KMS-11 (cell line): Measurements from ENCODE around the gene FRMPD4.

ENCODE experiments used
- H2AFZ ChIP-seq: fragments of 200-600 bp; sonication (generic); 2 replicates; pipeline ENCODE4 v1.6.1; 2016; ENCODE audit warnings: antibody characterized with exemption, mixed run types, low read depth
- H3K27ac ChIP-seq: fragments of 200-600 bp; sonication (generic); 2 replicates; pipeline ENCODE4 v1.6.1; 2016; ENCODE audit warnings: mild to moderate bottlenecking, mixed run types
- H3K27me3 ChIP-seq: fragments of 200-600 bp; sonication (generic); 2 replicates; pipeline ENCODE4 v1.6.1; 2017; ENCODE audit warnings: mild to moderate bottlenecking, low read depth, mixed run types, moderate library complexity; ENCODE audit not compliant: insufficient read depth
- H3K36me3 ChIP-seq: fragments of 200-600 bp; sonication (generic); 2 replicates; pipeline ENCODE4 v1.6.1; 2017; ENCODE audit warnings: mild to moderate bottlenecking, mixed run types; ENCODE audit not compliant: insufficient read depth
- H3K4me1 ChIP-seq: fragments of 200-600 bp; sonication (generic); 2 replicates; pipeline ENCODE4 v1.6.1; 2016; ENCODE audit warnings: mild to moderate bottlenecking, low read depth, mixed run types; ENCODE audit not compliant: poor library complexity, severe bottlenecking
- H3K4me2 ChIP-seq: fragments of 200-600 bp; sonication (generic); 2 replicates; pipeline ENCODE4 v1.7.0; 2016; ENCODE audit warnings: mild to moderate bottlenecking, mixed run types
- H3K4me3 ChIP-seq: fragments of 200-600 bp; sonication (generic); IDR thresholded peaks from 2 replicates; pipeline ENCODE4 v1.6.1; 2017; ENCODE audit warnings: low read depth, low read length, mixed read lengths; ENCODE audit not compliant: insufficient read depth
- H3K79me2 ChIP-seq: fragments of 200-600 bp; sonication (generic); 2 replicates; pipeline ENCODE4 v1.6.1; 2016; ENCODE audit warnings: low read depth, mixed run types; ENCODE audit not compliant: insufficient read depth
- H3K9ac ChIP-seq: fragments of 200-600 bp; sonication (generic); 2 replicates; pipeline ENCODE4 v1.6.1; 2016; ENCODE audit warnings: mild to moderate bottlenecking, mixed run types
- H4K20me1 ChIP-seq: fragments of 200-600 bp; sonication (generic); 2 replicates; pipeline ENCODE4 v1.6.1; 2016; ENCODE audit warnings: mild to moderate bottlenecking, mixed run types; ENCODE audit not compliant: insufficient read depth
- TF ChIP-seq, protein P1 (sequence below): fragments of 200-600 bp; sonication (generic); conservative IDR thresholded peaks from 2 replicates; pipeline ENCODE4 v1.6.1; 2017; ENCODE audit warnings: low read depth, mild to moderate bottlenecking, antibody characterized with exemption, low read length, moderate library complexity, mixed read lengths

The FRMPD4 gene

GRCh38 chrX:12709047-12709446 is 570.8 kb downstream of the FRMPD4 start:
- H4K20me1 ChIP-seq, result no peaks in the 10 kb centered on the region
- H3K4me1 ChIP-seq, result no peaks in the 10 kb centered on the region
- no peak overlapping the region for H2AFZ ChIP-seq
- no peak overlapping the region for H3K9ac ChIP-seq
- H3K4me3 ChIP-seq, result no peak overlapping the region
- H3K27me3 ChIP-seq, result no peaks in the 10 kb centered on the region
- TF ChIP-seq, protein P1, sequence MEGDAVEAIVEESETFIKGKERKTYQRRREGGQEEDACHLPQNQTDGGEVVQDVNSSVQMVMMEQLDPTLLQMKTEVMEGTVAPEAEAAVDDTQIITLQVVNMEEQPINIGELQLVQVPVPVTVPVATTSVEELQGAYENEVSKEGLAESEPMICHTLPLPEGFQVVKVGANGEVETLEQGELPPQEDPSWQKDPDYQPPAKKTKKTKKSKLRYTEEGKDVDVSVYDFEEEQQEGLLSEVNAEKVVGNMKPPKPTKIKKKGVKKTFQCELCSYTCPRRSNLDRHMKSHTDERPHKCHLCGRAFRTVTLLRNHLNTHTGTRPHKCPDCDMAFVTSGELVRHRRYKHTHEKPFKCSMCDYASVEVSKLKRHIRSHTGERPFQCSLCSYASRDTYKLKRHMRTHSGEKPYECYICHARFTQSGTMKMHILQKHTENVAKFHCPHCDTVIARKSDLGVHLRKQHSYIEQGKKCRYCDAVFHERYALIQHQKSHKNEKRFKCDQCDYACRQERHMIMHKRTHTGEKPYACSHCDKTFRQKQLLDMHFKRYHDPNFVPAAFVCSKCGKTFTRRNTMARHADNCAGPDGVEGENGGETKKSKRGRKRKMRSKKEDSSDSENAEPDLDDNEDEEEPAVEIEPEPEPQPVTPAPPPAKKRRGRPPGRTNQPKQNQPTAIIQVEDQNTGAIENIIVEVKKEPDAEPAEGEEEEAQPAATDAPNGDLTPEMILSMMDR, result no peak
- no peaks in the 10 kb centered on the region for H3K79me2 ChIP-seq
- no peaks in the 10 kb centered on the region for H3K36me3 ChIP-seq
- H3K27ac ChIP-seq, result no peak overlapping the region
- no peak overlapping the region for H3K4me2 ChIP-seq

- Histone ChIP-seq H3K27me3 (no peaks in the 10 kb centered on the region), H3K4me1 (no peaks in the 10 kb centered on the region), H4K20me1 (no peaks in the 10 kb centered on the region), H3K27ac (no peak overlapping the region), H3K4me3 (no peak overlapping the region), H3K4me2 (no peak overlapping the region), H3K36me3 (no peaks in the 10 kb centered on the region), H3K9ac (no peak overlapping the region), H2AFZ (no peak overlapping the region), H3K79me2 (no peaks in the 10 kb centered on the region)
- TF ChIP-seq, protein P1, result no peak
Observed at GRCh38 chrX:12711435-12712040, 573.3 kb downstream of the FRMPD4 start.

- Histone ChIP-seq H4K20me1 (no peaks in the 10 kb centered on the region), H3K4me1 (no peaks in the 10 kb centered on the region), H3K9ac (no peak overlapping the region), H3K4me3 (no peak overlapping the region), H3K4me2 (no peak overlapping the region), H2AFZ (no peak overlapping the region), H3K79me2 (no peaks in the 10 kb centered on the region), H3K27me3 (no peaks in the 10 kb centered on the region), H3K27ac (no peak overlapping the region), H3K36me3 (no peaks in the 10 kb centered on the region)
- TF ChIP-seq, protein P1, result no peak
Observed at GRCh38 chrX:12716574-12716973, 578.3 kb downstream of the FRMPD4 start.

DNA sequence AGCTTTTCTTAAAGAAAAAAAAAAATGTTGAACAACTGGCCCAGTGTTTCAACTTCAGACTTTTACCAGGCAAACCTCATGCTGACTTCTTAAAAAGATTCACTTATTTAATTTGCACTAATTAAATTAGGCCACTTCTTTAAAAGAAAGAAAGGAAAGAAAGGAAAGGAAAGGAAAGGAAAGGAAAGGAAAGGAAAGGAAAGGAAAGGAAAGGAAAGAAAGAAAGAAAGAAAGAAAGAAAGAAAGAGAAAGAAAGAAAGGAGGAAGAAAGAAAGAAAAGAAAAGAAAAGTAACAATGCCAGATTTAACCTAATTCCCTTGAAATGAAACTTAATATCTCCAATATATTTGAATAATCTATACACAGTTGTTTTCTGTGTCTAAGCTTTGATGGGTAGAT is 581.6 kb downstream of the FRMPD4 start:
- TF ChIP-seq, protein P1, result no peak
- no peaks in the 10 kb centered on the region for H4K20me1 ChIP-seq
- H3K4me3 ChIP-seq, result no peak overlapping the region
- H3K9ac ChIP-seq, result no peak overlapping the region
- H2AFZ ChIP-seq, result no peak overlapping the region
- H3K4me2 ChIP-seq, result no peak overlapping the region
- H3K79me2 ChIP-seq, result no peaks in the 10 kb centered on the region
- no peaks in the 10 kb centered on the region for H3K4me1 ChIP-seq
- no peak overlapping the region for H3K27ac ChIP-seq
- H3K36me3 ChIP-seq, result no peaks in the 10 kb centered on the region
- no peaks in the 10 kb centered on the region for H3K27me3 ChIP-seq
